ENCODE measurements around the gene PKMYT1.
"Not testable (repeated sequence)": the region's sequence is repeated elsewhere in the genome, so short reads cannot be mapped to it uniquely, and the experiment has no call there.

DNA sequence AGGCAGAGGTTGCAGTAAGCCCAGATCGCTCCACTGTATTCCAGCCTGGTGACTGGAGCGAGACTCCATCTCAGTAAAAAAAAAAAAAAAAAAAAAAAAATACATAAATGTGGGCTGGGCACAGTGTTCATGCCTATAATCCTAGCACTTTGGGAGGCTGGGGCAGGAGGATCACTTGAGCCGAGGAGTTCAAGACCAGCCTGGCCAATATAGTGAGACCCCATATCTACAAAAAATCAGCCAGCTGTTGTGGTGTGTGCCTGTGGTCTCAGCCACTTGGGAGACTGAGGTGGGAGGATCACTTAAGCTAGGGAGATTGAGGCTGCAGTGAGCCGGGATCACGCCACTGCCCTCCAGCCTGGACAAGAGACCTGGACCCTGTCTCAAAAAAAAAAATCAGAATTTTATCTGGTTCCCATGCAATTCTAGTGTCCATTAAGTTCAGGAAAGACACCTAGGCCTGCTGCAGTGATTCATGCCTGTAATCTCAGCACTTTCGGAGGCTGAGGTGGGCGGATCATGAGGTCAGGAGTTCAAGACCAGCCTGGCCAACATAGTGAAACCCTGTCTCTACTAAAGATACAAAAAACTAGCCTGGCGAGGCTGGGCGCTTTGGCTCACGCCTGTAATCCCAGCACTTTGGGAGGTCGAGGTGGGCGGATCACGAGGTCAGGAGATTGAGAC lies 48.9 kb downstream of the PKMYT1 start:
- TF ChIP-seq CTCF (conservative IDR thresholded peaks at IDR 0.05; ENCODE audit: low read length); EZH2phosphoT487 (IDR thresholded peaks at IDR 0.05; ENCODE audit: borderline replicate concordance, low read depth, low read length): not testable (repeated sequence)
